K562 (cell line): ENCODE data around the gene TMEM204.

Experiments
- ARID3A ChIP-seq: IDR thresholded peaks from 2 replicates; pipeline ENCODE4 v1.6.1; 2012; ENCODE audit warnings: low read depth, low read length, improper control_type of control experiment, borderline replicate concordance
- TEAD4 ChIP-seq, 2 experiments: sonication (generic) in 1 of 2; formaldehyde crosslinking in 1 of 2; IDR thresholded peaks; 2 replicates each; pipeline versions ENCODE4 v1.6.1 to v1.8.0; 2012 to 2022; ENCODE audit warnings: borderline replicate concordance in 1 of 2, inconsistent platforms in 1 of 2, low read length in 1 of 2, mild to moderate bottlenecking in 1 of 2, missing genetic modification reagents in 1 of 2
- ZFPM2 ChIP-seq: fragments of 250-450 bp; sonication (Bioruptor Pico); IDR thresholded peaks from 2 replicates; pipeline ENCODE4 v1.5.1; 2022; ENCODE audit warnings: mild to moderate bottlenecking

GRCh38 chr16:1580256-1580655, 46.8 kb downstream of the TMEM204 start:
- no peak for TF ChIP-seq ZFPM2 (CRISPR knock-in tag)
- TF ChIP-seq ARID3A: no peak
- no peak for TF ChIP-seq TEAD4 (IDR thresholded peaks at IDR 0.05; ENCODE audit: low read length)
- TF ChIP-seq TEAD4 (CRISPR knock-in tag; IDR thresholded peaks at IDR 0.05; ENCODE audit: borderline replicate concordance): no peak
